HL-60 (cell line): ENCODE results near the gene CXCL8.

Experiments
- POLR2AphosphoS5 ChIP-seq: IDR thresholded peaks from 2 replicates; pipeline ENCODE4 v1.6.1; 2012; ENCODE audit warnings: low read depth
- SPI1 ChIP-seq: IDR thresholded peaks from 2 replicates; pipeline ENCODE4 v1.6.1; 2012; ENCODE audit warnings: low read depth, mild to moderate bottlenecking, borderline replicate concordance
- TF ChIP-seq, protein P1 (sequence below): IDR thresholded peaks from one replicate; pipeline ENCODE4 v1.5.1; 2011; ENCODE audit warnings: low read length, control low read depth, inconsistent platforms; ENCODE audit not compliant: insufficient read depth
- TF ChIP-seq, protein P2 (sequence below): IDR thresholded peaks from 2 replicates; pipeline ENCODE4 v1.6.1; 2012; ENCODE audit warnings: low read depth; ENCODE audit not compliant: insufficient replicate concordance

DNA sequence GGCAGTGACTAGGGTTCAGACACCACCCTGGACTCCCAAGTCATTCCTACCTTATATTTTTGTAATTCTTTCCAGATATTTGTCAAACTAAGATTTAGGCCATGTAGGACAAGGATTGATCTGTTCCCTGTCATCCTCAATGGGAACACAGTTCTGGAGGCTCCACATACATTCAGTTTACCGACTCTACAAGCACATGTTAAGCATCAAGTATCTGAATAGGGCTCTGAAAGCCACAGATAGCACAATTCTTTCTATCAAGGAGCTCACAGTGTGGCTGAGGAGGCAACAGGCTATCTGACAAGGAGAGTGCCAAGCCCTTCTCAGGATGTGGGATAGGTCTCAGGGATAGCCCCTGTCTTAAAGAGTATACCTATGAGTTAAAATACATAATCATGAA lies 37.0 kb upstream of the CXCL8 start:
- TF ChIP-seq, protein P1, sequence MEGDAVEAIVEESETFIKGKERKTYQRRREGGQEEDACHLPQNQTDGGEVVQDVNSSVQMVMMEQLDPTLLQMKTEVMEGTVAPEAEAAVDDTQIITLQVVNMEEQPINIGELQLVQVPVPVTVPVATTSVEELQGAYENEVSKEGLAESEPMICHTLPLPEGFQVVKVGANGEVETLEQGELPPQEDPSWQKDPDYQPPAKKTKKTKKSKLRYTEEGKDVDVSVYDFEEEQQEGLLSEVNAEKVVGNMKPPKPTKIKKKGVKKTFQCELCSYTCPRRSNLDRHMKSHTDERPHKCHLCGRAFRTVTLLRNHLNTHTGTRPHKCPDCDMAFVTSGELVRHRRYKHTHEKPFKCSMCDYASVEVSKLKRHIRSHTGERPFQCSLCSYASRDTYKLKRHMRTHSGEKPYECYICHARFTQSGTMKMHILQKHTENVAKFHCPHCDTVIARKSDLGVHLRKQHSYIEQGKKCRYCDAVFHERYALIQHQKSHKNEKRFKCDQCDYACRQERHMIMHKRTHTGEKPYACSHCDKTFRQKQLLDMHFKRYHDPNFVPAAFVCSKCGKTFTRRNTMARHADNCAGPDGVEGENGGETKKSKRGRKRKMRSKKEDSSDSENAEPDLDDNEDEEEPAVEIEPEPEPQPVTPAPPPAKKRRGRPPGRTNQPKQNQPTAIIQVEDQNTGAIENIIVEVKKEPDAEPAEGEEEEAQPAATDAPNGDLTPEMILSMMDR: no peak
- no peak for TF ChIP-seq POLR2AphosphoS5
- TF ChIP-seq SPI1: no peak
- TF ChIP-seq, protein P2, sequence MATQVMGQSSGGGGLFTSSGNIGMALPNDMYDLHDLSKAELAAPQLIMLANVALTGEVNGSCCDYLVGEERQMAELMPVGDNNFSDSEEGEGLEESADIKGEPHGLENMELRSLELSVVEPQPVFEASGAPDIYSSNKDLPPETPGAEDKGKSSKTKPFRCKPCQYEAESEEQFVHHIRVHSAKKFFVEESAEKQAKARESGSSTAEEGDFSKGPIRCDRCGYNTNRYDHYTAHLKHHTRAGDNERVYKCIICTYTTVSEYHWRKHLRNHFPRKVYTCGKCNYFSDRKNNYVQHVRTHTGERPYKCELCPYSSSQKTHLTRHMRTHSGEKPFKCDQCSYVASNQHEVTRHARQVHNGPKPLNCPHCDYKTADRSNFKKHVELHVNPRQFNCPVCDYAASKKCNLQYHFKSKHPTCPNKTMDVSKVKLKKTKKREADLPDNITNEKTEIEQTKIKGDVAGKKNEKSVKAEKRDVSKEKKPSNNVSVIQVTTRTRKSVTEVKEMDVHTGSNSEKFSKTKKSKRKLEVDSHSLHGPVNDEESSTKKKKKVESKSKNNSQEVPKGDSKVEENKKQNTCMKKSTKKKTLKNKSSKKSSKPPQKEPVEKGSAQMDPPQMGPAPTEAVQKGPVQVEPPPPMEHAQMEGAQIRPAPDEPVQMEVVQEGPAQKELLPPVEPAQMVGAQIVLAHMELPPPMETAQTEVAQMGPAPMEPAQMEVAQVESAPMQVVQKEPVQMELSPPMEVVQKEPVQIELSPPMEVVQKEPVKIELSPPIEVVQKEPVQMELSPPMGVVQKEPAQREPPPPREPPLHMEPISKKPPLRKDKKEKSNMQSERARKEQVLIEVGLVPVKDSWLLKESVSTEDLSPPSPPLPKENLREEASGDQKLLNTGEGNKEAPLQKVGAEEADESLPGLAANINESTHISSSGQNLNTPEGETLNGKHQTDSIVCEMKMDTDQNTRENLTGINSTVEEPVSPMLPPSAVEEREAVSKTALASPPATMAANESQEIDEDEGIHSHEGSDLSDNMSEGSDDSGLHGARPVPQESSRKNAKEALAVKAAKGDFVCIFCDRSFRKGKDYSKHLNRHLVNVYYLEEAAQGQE: no peak
